Karpas-422 (cell line): ENCODE data around the gene GPR171. TPM values are rescaled to one million over a fixed set of nuclear protein-coding genes. Genes with fewer than 3 reads are reported as not detected.
A peak's percentile ranks its signal among the peaks of the same experiment; 100 is the strongest.
"Not testable (repeated sequence)": the region's sequence is repeated elsewhere in the genome, so short reads cannot be mapped to it uniquely, and the experiment has no call there.

ENCODE experiments used
- DNase-seq: peaks from one replicate; pipeline ENCODE4 v3.0.0-alpha.2; 2015
- H2AFZ ChIP-seq: fragments of 200-600 bp; sonication (generic); 2 replicates; pipeline ENCODE4 v1.6.1; 2014; ENCODE audit warnings: antibody characterized with exemption, low read length, mixed read lengths
- H3K27ac ChIP-seq: fragments of 200-600 bp; sonication (generic); 2 replicates; pipeline ENCODE4 v1.5.1; 2014; ENCODE audit warnings: mild to moderate bottlenecking, low read length, moderate library complexity
- H3K27me3 ChIP-seq: fragments of 200-600 bp; sonication (generic); 2 replicates; pipeline ENCODE4 v1.6.1; 2014; ENCODE audit warnings: low read length, mixed read lengths
- H3K36me3 ChIP-seq: fragments of 200-600 bp; sonication (generic); 2 replicates; pipeline ENCODE4 v1.6.1; 2014; ENCODE audit warnings: low read length, mixed read lengths; ENCODE audit not compliant: insufficient read depth
- H3K4me1 ChIP-seq: fragments of 200-600 bp; sonication (generic); 2 replicates; pipeline ENCODE4 v1.6.1; 2014; ENCODE audit warnings: mild to moderate bottlenecking, low read length, mixed read lengths
- H3K4me2 ChIP-seq: fragments of 200-600 bp; sonication (generic); 2 replicates; pipeline ENCODE4 v1.6.1; 2014; ENCODE audit warnings: low read length, low read depth, mild to moderate bottlenecking; ENCODE audit not compliant: poor library complexity, severe bottlenecking
- H3K4me3 ChIP-seq: fragments of 200-600 bp; sonication (generic); 2 replicates; pipeline ENCODE4 v1.5.1; 2014; ENCODE audit warnings: mild to moderate bottlenecking, antibody characterized with exemption, low read length, mixed read lengths
- H3K79me2 ChIP-seq: fragments of 200-600 bp; sonication (generic); 2 replicates; pipeline ENCODE4 v1.6.1; 2014; ENCODE audit warnings: mild to moderate bottlenecking, low read length, mixed read lengths
- H3K9ac ChIP-seq: fragments of 200-600 bp; sonication (generic); 2 replicates; pipeline ENCODE4 v1.6.0; 2014; ENCODE audit warnings: low read length
- H3K9me2 ChIP-seq: fragments of 200-600 bp; sonication (generic), shearing (Covaris generic); replicated peaks from 2 replicates; pipeline ENCODE4 v1.6.0; 2014; ENCODE audit warnings: mild to moderate bottlenecking, low read length, moderate library complexity; ENCODE audit not compliant: insufficient read depth
- H3K9me3 ChIP-seq: fragments of 300-700, 200-600 bp; sonication (generic); 2 replicates; pipeline ENCODE4 v1.6.1; 2014; ENCODE audit warnings: low read length, mixed read lengths
- H4K20me1 ChIP-seq: fragments of 200-600 bp; sonication (generic); 2 replicates; pipeline ENCODE4 v1.6.1; 2014; ENCODE audit warnings: mild to moderate bottlenecking, antibody characterized with exemption, low read length, low read depth; ENCODE audit not compliant: insufficient read depth
- total RNA-seq: library from RNA; depleted of rRNA; stranded (reverse); fragments of >200 nt; shearing (Covaris generic); gene quantifications from 2 replicates; pipeline ENCODE4 v1.2.3, GENCODE V29; 2014; ENCODE audit warnings: low replicate concordance

GPR171 gene
- total RNA-seq, 1 experiment from 2014 or later: not detected

- H3K4me2 ChIP-seq: no peak overlapping the region
- no peaks in the 10 kb centered on the region for H3K9me2 ChIP-seq
- H3K36me3 ChIP-seq: no peaks in the 10 kb centered on the region
- DNase-seq: no peak
- H3K9ac ChIP-seq: no peak overlapping the region
- no peaks in the 10 kb centered on the region for H3K79me2 ChIP-seq
- H3K27me3 ChIP-seq: no peaks in the 10 kb centered on the region
- no peak overlapping the region for H3K4me3 ChIP-seq
- no peaks in the 10 kb centered on the region for H4K20me1 ChIP-seq
- H2AFZ ChIP-seq: no peak overlapping the region
- no peaks in the 10 kb centered on the region for H3K9me3 ChIP-seq
- H3K27ac ChIP-seq: no peak overlapping the region
- H3K4me1 ChIP-seq: no peaks in the 10 kb centered on the region
Measured at GRCh38 chr3:151178208-151178845, 24.7 kb downstream of the GPR171 start.

GRCh38 chr3:151175952-151176351, 27.1 kb downstream of the GPR171 start:
- Histone ChIP-seq H3K79me2 (no peaks in the 10 kb centered on the region), H3K27ac (no peak overlapping the region), H3K36me3 (no peaks in the 10 kb centered on the region), H4K20me1 (no peaks in the 10 kb centered on the region), H3K4me1 (no peaks in the 10 kb centered on the region), H3K4me3 (no peak overlapping the region), H3K9ac (no peak overlapping the region), H3K4me2 (no peak overlapping the region), H2AFZ (no peak overlapping the region), H3K9me2 (no peaks in the 10 kb centered on the region), H3K27me3 (peaks cover 3% of the 10 kb centered on the region; the same call in 1 of the 2 replicates), H3K9me3 (no peaks in the 10 kb centered on the region)
- no peak for DNase-seq

GRCh38 chr3:151174351-151174750, 28.7 kb downstream of the GPR171 start:
- no peak overlapping the region for H3K27ac ChIP-seq
- no peaks in the 10 kb centered on the region for H3K79me2 ChIP-seq
- no peak overlapping the region for H3K4me3 ChIP-seq
- no peaks in the 10 kb centered on the region for H4K20me1 ChIP-seq
- no peak overlapping the region for H3K9ac ChIP-seq
- no peak overlapping the region for H2AFZ ChIP-seq
- H3K9me3 ChIP-seq: no peaks in the 10 kb centered on the region
- no peaks in the 10 kb centered on the region for H3K9me2 ChIP-seq
- H3K4me2 ChIP-seq: no peak overlapping the region
- no peaks in the 10 kb centered on the region for H3K36me3 ChIP-seq
- no peak for DNase-seq
- peaks cover 3% of the 10 kb centered on the region; the same call in 1 of the 2 replicates for H3K27me3 ChIP-seq
- peaks cover 3% of the 10 kb centered on the region; the same call in 1 of the 2 replicates for H3K4me1 ChIP-seq

DNA sequence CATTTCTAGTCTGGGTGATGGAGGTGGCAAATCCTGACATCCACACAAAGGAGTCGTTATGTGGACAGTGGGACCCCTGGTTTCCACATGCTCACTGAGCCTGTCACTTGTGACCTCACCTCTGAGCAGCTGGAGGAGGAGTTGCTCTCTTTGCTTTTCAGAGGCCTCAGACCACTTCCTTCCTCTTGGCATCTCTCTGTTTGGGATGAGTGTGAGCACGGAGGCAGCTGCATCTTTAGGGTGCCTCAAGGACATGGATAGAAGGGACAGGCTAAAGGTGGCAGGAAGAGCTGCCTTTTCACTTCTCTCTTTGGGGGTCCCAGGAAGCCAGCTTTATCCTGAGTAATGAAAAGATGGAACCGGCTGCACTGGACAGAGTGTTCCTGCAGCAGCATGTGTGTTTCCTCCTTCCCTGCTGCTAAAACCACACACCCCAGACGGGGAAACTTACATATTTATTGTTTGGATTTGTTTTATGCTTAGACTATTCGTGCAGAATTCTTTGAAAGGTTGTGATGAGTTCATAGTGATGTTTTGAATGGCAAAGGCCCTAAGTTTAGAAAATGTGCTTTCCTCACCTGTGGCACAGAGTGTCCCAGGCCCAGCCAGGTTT, 31.8 kb downstream of the GPR171 start:
- H3K27me3 ChIP-seq: peaks cover 3% of the 10 kb centered on the region; the same call in 1 of the 2 replicates
- H3K36me3 ChIP-seq: no peaks in the 10 kb centered on the region
- DNase-seq: no peak
- no peak overlapping the region for H3K4me2 ChIP-seq
- H4K20me1 ChIP-seq: no peaks in the 10 kb centered on the region
- H3K27ac ChIP-seq: no peak overlapping the region
- H3K9ac ChIP-seq: no peak overlapping the region
- no peaks in the 10 kb centered on the region for H3K79me2 ChIP-seq
- no peaks in the 10 kb centered on the region for H3K9me2 ChIP-seq
- H3K4me1 ChIP-seq: peaks cover 3% of the 10 kb centered on the region; the same call in 1 of the 2 replicates
- H2AFZ ChIP-seq: no peak overlapping the region
- H3K9me3 ChIP-seq: no peaks in the 10 kb centered on the region
- no peak overlapping the region for H3K4me3 ChIP-seq

- not testable (repeated sequence) for H4K20me1 ChIP-seq, H3K4me2 ChIP-seq, DNase-seq, H3K4me3 ChIP-seq, H3K27ac ChIP-seq, H2AFZ ChIP-seq, H3K27me3 ChIP-seq, H3K4me1 ChIP-seq, H3K9me2 ChIP-seq, H3K9me3 ChIP-seq, H3K79me2 ChIP-seq, H3K36me3 ChIP-seq, H3K9ac ChIP-seq
Measured at GRCh38 chr3:151169948-151170679, 32.9 kb downstream of the GPR171 start.

GRCh38 chr3:151169262-151169947, 33.6 kb downstream of the GPR171 start:
- Histone ChIP-seq H3K9me3 (no peaks in the 10 kb centered on the region), H3K36me3 (no peaks in the 10 kb centered on the region), H3K9ac (no peak overlapping the region), H2AFZ (no peak overlapping the region), H3K79me2 (no peaks in the 10 kb centered on the region), H3K4me3 (no peak overlapping the region), H3K27me3 (peaks cover 3% of the 10 kb centered on the region; the same call in 1 of the 2 replicates), H3K9me2 (no peaks in the 10 kb centered on the region), H4K20me1 (no peaks in the 10 kb centered on the region), H3K4me1 (peaks cover 3% of the 10 kb centered on the region; the same call in 1 of the 2 replicates), H3K27ac (no peak overlapping the region), H3K4me2 (no peak overlapping the region)
- no peak for DNase-seq

DNA sequence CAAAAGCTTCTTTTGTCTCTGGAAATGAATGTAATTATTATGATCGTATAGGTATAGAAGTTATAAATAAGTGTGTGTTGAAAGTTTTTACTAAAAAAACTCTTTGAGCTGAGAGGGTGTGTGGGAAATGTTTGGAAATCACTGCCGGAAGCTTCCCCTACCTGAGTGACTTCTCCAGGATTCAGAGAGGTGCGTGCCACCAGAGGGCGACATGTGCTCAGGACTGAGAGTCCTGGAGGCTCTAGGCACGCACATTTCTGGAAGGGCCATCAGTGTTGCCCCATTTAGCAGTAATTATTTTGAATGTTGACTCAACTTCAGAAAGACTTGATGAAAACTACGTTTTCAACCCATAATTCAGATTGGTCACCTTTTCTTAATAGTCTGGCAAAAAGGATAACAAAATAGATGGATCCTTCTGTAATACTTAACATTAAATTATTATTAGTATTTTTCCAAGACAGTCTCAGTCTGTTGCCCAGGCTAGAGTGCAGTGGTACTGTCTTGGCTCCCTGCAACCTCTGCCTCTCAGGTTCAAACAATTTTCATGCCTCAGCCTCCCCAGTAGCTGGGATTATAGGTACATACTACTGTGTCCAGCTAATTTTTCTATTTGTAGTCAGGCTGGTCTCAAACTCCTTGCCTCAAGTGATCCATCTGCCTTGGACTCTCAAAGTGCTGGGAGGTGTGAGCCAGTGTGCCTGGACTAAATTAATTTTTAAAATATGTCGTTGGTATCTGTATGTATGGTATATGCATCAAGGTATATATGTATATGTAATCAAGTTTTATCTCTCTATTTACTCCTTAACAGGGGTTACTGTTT, 34.5 kb downstream of the GPR171 start:
- Histone ChIP-seq H3K4me2 (no peak overlapping the region), H3K4me1 (peaks cover 3% of the 10 kb centered on the region; the same call in 1 of the 2 replicates), H4K20me1 (no peaks in the 10 kb centered on the region), H2AFZ (no peak overlapping the region), H3K9me2 (no peaks in the 10 kb centered on the region), H3K9ac (no peak overlapping the region), H3K36me3 (no peaks in the 10 kb centered on the region), H3K4me3 (no peak overlapping the region), H3K9me3 (no peaks in the 10 kb centered on the region), H3K79me2 (no peaks in the 10 kb centered on the region), H3K27ac (no peak overlapping the region), H3K27me3 (peaks cover 3% of the 10 kb centered on the region; the same call in 1 of the 2 replicates)
- peak; percentile 82 for DNase-seq
